ENCODE data around the gene FRY.

DNA sequence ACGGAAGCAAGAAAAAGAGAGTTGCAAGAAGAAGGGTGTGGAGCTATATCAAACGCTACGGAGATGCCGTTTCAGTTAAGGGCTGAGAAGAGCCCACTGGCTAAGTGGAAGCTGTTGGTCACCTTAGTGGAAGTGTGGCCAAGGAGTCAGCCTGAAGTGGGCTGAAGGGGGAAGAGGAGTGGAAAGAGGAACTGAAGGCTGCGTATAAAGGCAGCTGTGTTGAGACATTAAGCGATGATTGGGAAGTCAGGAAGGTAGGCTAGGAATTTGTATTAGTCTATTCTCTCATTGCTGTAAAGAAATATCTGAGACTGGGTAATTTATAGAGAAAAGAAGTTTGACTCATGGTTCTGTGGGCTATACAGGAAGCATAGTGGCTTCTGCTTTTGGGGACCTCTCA lies 14.1 kb upstream of the FRY start:
- TF ChIP-seq, protein P1, sequence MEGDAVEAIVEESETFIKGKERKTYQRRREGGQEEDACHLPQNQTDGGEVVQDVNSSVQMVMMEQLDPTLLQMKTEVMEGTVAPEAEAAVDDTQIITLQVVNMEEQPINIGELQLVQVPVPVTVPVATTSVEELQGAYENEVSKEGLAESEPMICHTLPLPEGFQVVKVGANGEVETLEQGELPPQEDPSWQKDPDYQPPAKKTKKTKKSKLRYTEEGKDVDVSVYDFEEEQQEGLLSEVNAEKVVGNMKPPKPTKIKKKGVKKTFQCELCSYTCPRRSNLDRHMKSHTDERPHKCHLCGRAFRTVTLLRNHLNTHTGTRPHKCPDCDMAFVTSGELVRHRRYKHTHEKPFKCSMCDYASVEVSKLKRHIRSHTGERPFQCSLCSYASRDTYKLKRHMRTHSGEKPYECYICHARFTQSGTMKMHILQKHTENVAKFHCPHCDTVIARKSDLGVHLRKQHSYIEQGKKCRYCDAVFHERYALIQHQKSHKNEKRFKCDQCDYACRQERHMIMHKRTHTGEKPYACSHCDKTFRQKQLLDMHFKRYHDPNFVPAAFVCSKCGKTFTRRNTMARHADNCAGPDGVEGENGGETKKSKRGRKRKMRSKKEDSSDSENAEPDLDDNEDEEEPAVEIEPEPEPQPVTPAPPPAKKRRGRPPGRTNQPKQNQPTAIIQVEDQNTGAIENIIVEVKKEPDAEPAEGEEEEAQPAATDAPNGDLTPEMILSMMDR (IDR thresholded peaks at IDR 0.05; ENCODE audit: low read depth, low read length) = no peak
- no peak for TF ChIP-seq EZH2phosphoT487 (IDR thresholded peaks at IDR 0.05; ENCODE audit: low read depth)
